Kidney glomerular epithelial cell (primary cell): Measurements from ENCODE around the gene SALL1.

Source experiments
- DNase-seq: peaks from one replicate; lab custom pipeline; 2025; lab: John Stamatoyannopoulos, UW

The SALL1 gene

DNA sequence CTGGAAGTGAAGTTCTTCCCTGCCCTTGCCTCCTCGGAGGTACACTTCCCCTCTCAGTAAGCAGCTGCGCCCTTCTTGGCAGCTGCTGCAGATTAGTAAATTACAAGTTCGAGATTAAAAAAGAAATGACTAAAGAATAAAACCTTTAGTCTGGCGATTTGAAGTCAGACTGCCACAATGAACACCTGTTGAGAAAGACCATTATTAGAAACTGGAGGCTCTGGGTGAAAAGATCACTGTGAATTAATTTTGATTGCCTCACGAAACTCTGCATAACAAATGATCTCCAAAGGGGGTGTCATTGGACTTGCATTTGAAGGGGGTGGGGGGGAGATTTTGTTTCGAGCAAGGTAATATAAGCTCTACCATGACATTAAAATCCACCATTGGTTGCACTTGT is 39.3 kb downstream of the SALL1 start:
- DNase-seq = no peak

DNA sequence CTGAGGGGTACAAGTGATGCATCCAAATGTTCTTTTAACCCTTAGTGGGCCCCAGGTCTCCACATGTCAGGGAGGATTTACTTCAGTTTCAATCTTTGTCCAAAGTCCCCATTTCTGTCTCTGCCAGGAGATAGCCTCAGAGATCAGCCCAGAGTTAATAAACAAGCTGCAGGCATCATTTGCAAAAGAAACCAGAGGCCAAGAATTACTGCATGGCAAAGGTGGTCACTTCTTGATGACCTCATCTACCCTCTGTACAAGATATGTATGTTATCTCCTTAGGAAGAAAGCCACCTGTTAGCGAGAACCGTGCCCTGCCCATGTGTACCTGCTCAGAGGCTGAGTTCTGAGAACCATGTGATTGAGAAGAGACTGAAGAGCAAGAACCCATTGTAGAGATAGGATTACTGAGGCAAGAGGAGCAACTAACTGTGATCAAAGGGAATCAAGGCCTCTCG is 40.3 kb downstream of the SALL1 start:
- DNase-seq = no peak

DNA sequence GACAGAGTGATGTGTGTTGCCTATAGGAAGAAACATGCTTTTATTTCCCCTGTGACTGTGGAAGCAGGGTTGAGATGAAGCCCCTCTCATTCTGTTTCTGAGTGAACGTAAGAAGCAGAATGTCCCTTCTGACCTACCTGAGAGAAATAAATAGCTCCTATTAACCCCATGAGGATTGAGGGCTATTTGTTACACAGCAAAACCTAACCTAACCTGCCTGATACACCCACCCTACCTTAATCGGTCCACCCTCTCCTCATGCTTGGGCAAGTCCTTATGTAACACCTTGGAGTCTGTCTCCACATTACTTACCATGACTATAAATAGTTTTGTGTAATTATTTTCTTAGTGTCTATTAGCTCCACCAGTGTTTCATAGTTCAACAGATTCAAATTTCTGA is 41.9 kb downstream of the SALL1 start:
- DNase-seq = no peak

DNA sequence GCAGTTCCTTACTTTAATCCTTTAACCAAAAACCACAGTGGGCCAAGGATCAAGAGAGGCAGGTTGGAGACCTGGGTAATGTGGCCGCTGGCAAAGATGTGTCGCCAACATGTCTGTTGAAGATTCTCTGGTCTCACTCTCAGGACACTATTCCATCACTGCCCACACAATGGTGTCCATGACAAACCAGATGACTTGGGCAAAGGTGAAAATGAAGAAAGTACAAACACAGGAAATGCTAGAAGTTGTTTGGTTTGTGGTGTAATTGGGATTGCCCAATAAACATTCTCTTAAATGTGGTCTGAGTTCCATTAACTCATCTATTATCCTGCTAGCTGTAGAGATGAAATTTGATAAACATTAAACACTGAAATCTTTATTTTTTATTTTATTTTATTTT is 43.3 kb downstream of the SALL1 start:
- no peak for DNase-seq

DNA sequence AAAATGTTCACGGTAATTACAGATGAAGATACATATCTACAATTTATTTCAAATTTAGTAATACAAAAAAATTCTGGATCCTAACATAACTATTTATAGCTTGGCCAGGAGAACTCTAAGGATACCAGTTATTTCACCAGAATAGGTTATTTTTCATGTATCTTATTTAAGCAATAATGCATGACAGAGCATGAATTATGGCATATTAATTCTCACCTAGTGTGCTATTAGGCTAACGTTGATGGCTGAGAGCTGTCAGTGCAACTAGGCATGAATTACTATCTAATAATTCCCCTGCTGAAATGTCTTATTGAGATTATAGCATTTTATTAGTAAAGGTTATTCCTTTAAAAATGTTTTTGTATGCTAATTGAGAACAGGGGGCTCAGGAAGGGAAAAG is 44.5 kb downstream of the SALL1 start:
- no peak for DNase-seq

DNA sequence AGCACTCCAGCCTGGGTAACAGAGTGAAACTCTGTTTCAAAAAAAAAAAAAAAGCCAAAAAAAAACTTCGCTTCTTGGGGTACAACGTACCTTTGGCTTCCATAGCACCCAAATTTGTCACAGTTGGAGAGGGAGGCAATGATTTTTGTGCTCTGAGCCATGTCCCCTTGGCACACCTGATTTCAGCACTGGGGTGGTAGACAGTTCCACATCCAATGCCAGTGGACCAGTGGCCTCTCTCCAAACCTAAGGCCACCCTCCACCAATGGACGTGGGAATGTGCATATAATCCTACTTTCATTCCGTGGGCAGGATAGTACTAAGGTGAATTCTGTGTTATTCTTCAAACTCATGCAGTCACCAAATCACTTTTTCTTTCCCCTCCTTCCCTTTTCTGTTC is 47.5 kb downstream of the SALL1 start:
- no peak for DNase-seq

DNA sequence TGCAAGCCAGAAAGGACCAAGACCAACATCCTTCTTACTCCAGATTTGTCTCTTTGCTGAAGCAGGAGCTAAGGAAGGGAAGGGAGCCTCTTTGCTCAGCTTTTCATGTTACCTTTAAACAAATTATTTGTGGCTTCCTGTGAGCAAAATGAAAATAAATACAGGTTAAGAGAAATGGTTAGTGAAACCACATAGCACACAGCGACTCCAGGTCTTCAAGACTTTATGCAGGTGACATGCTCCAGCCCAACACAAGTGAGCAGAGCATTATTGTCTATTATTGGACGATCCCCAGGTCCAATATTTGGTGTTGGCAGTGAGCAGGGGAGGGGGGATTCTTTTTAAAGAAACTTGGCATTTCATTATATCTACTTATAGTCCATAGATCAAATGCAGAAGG is 53.3 kb downstream of the SALL1 start:
- DNase-seq = no peak

DNA sequence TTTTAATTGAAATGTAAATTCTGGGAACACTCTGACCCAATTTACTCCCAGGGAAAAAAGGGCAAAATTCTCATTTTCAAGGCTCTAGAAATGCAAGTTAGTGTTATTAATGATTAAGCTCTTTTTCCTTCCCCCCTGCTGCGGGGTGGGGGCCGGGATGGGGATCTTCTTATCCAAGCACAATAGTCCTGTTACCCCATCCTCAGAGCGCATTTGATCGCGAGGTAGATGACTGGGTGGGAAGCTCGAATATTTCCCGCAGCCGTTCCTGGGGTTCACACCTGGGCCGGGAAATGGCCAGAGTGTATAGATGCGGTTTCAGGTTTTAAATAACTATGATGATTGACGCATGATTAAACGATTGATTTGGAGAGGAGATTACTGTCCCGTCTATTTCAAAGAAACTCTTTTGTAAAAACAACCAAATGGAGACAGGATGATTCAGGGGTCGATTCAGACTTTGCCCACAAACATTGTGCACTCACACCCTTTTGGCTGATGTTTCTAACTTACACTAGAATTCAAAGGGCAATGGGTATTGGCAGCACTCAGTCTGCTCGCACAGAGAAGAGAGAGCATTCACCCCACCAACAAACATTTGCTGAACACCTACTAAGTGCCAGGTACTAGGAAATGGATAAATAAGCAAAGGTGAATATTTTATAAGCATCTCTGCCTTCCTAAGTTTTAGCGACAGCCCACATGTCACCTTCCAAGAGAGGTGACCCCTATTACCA is 55.0 kb downstream of the SALL1 start:
- DNase-seq = no peak

DNA sequence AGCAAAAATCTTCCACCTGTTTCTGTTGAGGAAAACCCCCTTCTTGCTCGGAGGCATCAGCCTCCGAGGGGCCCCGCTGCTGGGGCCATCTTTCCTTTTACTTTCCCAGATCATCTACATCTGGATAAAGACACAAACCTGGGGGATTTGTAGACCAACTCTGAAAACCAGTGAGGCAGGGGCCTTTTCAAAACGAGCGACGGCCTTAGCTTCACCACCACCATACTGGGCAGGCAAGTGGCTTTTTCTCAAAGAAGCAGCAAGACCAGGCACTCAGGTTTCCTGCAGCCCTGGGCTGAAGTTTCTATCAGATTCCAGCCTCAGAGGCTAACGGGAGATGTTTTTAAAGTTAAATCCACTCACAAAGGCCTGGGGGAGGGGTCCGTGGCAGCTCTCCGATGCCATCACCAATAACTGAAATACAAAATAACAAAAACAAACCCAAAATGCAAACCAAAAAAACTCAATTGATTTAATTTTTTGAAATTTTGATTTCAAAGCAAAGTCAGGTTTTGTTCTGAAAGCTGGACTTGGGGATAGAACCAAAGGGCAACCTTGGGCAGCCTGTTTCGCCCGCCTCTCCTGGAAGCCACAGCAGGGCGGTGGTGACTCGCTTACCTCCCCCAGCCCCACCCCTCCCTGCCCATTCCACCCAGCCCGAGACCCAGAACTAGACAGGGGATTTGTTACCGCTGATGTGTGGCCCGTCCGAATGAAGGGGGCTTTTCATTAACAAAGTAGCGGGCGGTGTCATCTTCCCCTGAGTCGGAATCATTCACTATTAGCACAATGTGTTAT is 55.8 kb downstream of the SALL1 start:
- no peak for DNase-seq

DNA sequence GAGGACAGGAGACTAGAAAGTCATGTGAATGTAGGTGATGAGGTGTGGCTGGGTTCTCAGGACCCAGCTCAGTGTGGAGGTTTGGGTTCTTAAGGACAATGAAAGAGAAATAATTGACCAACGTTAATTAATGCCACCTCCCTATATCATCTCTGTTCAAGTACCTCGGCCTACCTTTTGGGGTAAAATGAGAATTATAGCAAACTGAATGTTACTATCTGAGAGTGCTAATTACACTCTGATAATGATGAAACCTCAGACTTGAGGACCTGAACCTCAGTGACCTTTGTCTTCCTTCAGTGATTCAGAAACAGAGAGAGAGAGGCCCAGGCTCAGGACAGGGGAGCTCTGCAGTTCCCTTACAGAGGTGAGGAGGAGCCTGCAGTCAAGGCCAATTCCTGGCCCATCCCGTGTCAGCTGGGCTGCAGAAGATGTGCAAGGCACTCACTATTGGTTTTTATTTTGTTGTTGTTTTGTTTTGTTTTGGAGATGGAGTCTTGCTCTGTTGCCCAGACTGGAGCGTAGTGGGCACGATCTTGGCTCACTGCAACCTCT is 57.3 kb downstream of the SALL1 start:
- DNase-seq = no peak
